Ovary (tissue), 3 donors: Measurements from ENCODE around the gene OBP2B.

Source experiments
- CTCF ChIP-seq, 3 donors: fragments of 450-650 bp in 2 of 3; fragments of 200-600 bp in 1 of 3; IDR thresholded peaks; one replicate each; pipeline versions ENCODE4 v1.5.1 to v1.8.0; 2016 to 2022; ENCODE audit warnings: antibody characterized with exemption in 3 of 3, mild to moderate bottlenecking in 1 of 3
- EP300 ChIP-seq: sonication (generic); formaldehyde crosslinking; IDR thresholded peaks from one replicate; pipeline ENCODE4 v1.6.1; 2017; ENCODE audit warnings: antibody characterized with exemption
- POLR2A ChIP-seq: fragments of 450-650 bp; IDR thresholded peaks from one replicate; pipeline ENCODE4 v1.6.1; 2017; ENCODE audit warnings: antibody characterized with exemption, mild to moderate bottlenecking, moderate library complexity
- donor health status: DM: no; HTN: no; CAD: no.

- TF ChIP-seq CTCF (IDR thresholded peaks at IDR 0.05) (peak in 2 of 3 donors; percentile 80 to 83), POLR2A (no peak), EP300 (no peak)
Observed at GRCh38 chr9:133184971-133185370, 24.1 kb downstream of the OBP2B start.
